ENCODE measurements around the gene S1PR5.
"Not testable (repeated sequence)": the region's sequence is repeated elsewhere in the genome, so short reads cannot be mapped to it uniquely, and the experiment has no call there.

Gene S1PR5

DNA sequence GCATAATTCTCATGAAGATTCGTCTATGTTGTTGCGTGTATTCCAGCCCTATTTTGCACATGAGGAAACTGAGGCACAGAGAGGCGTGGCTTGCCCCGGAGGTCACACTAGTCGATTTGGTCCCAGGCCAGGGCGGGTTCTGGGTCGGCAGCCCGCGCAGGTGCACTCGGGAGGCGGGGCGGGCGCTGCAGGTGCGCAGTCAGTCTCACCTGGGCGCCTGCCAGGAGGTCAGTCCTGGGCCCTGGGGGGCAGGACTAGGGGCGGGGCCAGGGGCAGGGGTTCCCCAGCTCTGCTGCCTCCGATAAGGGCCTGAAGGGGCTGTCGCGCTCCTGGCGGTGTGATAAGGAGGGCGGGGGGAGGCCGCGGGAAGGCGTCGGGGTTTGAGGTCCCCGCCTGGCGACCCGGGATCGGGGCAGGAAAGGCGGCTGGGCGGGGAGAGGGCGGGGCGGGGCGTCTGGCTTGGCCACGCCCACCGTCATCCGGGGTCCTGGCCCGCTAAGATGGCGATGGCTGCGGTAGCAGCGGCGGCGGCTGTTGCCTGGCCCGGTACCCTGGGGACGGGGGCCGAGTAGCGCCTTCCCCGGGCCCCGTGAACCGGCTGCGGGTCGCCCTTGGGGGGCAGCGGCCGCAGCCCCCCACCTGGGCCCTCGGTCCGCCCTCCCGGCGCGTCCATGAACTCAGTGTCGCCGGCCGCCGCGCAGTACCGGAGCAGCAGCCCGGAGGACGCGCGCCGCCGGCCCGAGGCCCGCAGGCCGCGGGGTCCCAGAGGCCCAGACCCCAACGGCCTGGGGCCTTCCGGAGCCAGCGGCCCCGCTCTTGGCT lies 26.4 kb upstream of the S1PR5 start, which contains the start of gene ATG4D:
TSS of gene ATG4D (plus strand) at position 485 of the 822 bp plus-strand sequence. CDS start at position 672, 187 bp downstream.
- no peak for DNase-seq

DNA sequence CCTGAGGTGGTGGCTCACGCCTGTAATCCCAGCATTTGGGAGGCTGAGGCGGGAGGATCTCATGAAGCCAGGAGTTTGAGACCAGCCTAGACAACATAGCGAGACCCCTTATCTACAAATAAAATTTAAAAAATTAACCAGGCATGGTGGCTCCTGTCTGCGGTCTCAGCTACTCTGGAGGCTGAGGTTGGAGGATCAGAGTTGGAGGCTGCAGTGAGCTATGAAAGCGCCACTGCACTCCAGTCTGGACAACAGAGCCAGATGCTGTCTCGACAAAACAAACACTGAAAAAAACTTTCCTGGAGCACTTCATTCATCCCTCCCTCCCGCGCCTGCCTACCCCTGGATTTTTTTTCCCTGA lies 25.8 kb upstream of the S1PR5 start:
- DNase-seq: no peak

DNA sequence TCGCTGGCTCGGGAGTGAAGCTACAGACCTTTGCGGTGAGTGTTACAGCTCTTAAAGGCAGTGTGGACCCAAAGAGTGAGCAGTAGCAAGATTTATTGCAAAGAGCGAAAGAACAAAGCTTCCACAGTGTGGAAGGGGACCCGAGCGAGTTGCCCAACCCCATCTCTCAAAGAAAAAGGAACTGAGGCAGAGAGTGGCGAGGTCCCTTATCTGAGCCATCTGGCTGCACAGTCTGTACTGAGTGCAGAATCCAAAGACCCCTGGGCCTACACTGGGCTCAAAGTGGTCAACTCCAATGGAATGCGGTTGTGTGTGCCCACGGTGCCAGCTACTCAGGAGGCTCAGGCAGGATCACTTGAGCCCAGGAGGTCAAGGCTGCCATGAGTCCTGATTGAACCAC lies 21.8 kb upstream of the S1PR5 start:
- not testable (repeated sequence) for DNase-seq

DNA sequence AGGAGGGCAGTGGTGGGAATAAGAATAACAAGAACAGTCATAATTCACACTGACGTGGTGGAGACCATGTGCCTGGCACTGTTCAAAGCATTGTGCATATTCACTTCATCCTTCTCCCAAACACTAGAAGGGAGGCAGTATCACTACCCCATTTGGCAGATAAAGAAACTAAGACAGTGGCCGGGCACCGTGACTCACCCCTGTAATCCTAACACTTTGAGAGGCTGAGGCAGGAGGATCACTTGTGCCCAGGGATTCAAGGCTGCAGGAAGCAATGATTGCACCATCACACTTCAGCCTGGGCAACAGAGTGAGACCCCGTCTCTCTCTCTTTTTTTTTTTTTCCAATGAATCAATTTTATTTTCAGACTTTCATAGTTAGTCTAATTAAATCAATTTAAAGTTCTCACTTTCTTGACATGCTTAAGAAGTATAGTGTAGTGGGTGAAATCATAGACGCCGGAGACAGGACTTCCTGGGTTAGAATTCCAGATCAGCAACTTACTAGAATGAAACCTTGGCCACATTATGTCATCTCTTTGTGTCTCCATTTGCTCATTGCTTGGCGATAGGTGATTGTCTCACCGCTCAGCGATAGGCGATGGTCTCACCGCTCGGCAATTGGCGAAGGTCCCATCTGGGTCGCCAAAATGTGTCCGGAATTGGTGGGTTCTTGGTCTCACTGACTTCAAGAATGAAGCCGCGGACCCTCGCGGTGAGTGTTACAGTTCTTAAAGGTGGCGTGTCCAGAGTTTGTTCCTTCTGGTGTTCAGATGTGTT lies 21.1 kb upstream of the S1PR5 start:
- DNase-seq: no peak

DNA sequence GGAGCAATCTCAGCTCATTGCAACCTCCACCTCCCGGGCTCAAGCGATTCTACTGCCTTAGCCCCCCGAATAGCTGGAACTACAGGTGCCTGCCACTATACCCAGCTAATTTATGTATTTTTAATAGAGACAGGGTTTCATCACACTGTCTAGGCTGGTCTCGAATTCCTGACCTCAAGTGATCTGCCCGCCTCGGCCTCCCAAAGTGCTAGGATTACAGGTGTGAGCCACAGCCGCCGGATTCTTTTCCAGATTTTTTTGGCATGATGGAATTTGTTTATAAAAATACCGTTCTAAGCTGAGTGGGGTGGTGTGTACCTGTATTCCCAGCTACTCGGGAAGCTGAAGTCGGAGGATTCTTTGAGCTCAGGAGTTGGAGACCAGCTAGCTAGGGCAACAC lies 20.4 kb upstream of the S1PR5 start:
- DNase-seq: no peak

DNA sequence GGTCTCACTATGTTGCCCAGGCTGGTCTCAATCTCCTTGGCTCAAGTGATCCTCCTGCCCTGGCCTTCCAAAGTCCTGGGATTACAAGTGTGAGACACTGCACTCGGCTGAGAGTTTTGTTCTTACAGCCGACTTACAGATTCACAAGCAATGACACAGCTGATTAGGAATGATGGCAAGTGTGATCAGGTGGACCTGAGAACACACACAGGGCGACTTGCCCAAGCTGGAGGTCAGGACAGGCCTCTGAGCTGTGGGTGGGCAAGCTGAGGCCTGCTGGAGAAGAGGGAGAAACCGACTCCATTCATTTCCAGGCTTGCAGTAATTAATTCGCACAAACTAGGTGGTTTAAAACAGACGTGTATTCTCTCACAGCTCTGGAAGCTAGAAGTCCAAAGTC lies 18.4 kb upstream of the S1PR5 start:
- no peak for DNase-seq

DNA sequence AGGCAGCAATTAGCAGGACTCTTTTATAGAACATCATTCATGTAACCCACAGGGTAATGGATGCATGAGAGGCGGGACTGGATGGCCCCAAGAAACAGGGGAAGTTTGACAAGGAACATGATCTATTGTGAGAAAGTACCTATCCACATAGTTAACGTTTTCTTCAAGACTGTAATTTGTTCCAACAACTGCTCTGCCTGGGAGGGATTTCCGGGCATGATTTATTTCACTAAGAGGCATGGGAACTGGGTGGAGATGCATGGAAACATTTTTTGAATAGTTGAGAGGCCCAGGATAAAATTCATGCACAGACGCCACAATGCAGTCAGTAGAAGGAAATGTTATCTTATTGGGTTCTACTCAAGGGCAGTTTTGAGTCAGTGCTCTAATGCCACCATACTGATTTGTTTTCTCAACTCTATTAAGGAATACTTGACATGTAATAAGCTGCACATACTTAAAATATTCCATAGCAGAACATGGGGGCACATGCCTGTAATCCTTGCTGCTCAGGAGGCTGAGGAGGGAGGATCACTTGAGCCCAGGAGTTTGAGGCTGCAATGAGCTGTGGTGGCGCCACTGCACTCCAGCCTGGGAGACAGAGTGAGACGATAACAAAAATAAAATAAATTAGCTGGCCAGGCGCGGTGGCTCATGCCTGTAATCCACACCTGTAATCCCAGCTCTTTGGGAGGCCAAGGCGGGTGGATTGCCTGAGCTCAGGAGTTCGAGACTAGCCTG lies 16.6 kb upstream of the S1PR5 start:
- no peak for DNase-seq

DNA sequence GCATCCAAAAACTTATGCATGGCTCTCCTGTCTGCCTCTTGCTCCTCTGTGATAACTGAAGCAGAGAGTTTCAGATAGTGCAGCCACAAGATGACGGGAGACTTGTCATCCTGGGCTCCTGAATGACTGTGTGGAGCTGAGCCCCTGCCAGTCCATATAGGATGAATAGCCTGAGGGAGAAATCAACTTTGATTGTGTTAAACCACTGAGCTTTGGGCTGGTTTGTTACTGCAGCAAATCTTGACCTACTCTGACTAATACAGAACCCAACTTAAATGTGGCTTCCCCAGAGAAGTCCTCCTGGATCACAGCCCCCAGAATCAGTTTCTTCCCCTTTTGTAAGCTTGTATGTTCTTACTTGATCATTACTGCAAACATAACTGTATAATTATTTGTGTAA lies 15.2 kb upstream of the S1PR5 start:
- no peak for DNase-seq

DNA sequence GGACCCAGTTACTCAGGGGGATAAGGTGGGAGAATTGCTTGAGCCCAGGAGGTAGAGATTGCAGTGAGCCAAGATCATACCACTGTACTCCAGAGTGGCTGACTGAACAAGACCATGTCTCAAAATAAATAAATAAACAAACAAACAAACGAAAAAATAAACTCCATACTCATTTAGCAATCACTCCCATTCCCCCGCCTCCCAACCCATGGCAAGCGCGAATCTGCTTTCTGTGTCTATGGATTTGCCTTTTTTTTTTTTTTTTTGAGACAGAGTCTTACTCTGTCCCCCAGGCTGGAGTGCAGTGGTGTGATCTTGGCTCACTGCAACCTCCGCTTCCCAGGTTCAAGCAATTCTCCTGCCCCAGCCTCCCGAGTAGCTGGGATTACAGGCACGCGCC lies 9.6 kb upstream of the S1PR5 start:
- DNase-seq: not testable (repeated sequence)

DNA sequence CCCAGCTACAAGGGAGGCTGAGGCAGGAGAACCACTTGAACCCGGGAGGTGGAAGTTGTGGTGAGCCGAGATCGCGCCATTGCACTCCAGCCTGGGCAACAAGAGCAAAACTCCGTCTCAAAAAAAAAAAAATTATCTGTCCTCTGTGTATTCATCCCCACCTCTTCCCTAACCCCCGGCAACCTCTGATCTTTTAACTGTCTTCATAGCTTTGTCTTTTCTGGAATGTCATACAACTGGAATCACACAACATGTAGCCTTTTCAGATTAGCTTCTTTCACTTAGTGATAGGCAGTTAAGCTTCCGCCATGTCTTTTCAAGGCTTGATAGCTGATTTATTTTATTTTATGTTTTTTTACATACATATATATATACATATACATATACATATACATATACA lies 8.4 kb upstream of the S1PR5 start:
- no peak for DNase-seq

DNA sequence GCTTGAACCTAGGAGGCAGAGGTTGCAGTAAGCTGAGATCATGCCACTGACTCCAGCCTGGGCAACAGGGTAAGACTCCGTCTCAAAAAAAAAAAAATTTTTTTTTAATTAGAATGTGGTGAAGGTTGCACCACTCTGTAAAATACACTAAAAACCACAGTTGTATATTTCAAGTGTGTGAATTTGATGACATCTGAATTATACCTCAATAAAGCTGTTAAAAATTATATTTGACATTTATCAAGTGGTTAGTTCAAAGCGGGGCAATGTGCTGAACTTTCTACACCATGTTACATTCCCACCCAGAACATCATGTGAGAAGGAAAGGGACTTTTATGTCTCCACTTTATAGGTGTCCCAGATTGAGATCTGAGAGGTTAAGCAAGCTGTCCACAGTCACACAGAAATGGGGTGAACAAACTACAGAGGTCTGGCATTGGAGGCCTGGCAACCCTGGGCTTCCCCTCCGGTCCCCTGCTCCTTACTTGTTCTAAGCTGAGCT lies 5.9 kb upstream of the S1PR5 start:
- DNase-seq: no peak

DNA sequence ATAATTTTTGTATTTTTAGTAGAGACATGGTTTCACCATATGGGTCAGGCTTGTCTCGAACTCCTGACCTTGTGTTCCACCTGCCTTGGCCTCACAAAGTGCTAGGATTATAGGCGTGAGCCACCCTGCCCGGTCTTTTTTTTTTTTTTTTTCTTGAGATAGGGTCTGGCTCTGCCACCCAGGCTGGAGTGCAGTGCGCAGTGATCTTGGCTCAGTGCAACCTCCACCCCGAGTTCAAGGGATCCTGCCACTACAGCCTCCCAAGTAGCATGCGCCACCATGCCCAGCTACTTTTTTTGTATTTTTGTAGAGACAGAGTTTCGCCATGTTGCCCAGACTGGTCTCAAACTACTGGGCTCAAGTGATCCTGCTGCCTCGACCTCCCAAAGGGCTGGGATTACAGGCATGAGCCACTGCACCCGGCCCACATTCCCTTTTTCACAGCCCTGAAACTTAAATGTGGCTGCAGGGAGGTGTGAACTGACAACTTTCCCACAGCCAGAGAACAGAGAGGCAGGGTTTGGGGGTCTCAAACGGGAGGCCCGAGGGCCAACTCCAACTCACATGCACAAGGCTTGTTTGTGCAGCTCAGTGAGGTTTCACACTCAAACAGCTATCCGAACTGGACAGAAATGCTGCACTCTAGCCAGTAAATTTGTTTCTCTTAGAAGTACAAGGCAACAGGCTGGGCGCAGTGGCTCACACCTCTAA lies 4.4 kb upstream of the S1PR5 start:
- no peak for DNase-seq

DNA sequence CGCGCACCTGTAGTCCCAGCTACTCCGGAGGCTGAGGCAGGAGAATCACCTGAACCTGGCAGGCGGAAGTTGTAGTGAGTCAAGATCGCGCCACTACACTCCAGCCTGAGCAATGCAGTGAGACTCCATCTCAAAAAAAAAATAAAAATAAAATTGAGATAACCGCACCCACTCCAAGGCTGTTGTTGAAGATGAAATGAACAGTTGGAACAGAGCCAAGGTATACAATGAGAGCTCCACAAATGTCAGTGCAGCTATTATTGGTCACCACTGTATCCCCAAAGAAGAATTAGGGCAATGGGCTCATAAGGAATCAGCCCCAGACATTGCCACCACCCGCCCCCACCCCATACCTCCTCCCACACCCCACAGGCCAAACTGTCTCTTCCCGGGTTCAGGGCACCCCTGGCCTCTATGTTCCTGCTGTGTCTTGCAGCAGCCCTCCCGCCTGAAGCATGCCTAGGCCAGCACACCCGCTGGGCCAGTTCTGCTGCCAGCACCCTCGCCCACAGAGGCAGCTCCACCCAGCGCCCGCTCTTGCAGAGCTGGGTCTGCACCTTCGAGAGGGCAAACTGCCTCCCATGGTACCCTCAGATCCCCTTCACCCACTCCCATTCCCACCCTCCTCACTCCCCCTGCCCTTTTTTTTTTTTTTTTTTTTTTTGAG lies 3.5 kb upstream of the S1PR5 start:
- no peak for DNase-seq

DNA sequence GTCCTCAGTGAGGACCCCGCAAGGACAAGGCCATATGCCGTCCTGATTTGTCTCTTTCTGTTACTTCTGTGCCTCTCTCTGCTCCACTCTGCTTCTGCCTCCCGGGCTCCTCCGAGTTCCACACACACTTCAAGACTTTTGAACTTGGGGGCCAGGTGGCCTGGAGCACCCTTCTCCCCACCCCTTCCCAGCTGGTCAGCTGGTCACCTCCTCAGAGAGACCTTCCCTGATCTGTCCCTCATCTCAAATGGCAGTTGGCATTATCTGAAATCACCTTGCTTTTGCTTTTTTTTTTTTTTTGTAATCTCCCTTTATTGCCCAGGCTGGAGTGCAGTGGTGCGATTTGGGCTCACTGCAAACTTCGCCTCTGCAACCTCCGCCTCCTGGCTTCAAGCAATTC lies 2.2 kb upstream of the S1PR5 start:
- no peak for DNase-seq

DNA sequence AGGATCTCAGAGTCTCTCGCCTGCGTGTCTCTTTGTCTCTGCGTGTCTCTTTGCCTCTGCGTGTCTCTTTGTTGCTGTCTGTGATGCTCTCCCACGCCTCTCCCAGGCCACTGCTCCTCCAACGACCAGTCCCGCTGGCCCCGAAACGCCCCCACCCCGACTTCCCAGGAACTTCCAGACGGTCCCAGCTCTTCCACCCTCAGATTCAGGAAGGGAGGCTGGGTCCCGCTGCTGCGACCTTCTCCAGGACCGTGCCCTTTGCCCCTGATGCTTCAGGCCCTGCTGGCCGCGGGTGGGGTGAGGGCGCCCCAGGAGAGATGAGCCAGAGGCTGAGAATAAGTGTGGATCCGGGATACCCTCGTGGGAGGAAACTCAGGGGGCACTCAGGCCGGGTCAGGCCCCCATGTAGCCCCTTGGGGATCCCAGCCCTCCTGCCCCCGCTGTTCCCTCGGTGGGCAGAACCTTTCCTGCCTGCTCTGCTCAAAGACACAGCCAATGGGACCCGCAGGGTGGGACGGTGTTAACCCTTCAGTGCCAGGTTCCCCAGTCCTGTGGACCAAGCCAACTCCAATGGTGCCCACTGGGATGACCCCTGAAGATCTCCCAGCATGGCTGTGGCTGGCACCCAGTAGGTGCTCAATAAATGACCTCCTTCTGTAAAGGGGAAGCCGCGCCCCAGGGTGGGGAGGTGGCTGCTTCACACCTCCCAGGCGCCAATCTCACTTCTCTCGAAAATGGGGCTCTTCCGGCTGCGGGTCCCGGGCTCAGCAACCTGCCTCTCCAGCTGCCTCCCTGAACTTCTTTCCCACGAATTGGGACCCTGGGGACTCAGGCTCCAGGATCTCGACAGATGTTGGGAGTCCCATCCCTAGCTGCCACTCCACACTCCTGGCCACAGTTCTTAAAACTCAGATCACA lies 1.5 kb upstream of the S1PR5 start:
- no peak for DNase-seq

DNA sequence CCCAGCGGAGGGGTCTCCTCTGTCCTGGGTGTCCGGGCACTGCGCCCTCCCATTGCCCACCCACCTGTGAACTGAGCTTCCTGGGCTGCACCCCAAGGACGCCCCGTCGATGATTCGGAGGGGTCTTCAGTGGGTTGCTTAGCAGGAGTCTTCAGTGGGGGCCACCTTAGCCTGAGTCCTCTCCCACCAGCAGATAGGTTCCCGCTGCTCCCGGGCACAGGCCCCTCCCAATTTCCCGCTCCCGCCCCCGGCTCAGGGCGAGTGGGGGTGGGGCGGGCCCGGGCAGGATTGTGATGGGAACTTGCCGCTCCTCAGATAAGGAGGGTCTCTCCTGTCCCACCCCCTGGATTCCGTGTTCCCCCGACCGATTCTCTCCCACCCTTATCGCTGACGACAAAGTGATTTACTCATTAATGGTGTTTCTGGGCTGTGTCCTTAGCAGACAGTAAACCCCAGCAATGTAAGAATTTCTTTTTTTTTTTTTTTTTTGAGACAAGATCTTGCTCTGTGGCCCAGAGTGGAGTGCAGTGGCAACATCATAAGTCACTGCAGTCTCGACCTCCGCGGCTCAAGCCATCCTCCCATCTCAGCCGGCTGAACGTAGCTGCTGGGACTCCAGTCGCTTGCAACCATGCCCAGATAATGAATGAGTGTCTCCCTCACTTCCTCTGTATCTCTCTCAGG lies 655 bp upstream of the S1PR5 start:
- no peak for DNase-seq

DNA sequence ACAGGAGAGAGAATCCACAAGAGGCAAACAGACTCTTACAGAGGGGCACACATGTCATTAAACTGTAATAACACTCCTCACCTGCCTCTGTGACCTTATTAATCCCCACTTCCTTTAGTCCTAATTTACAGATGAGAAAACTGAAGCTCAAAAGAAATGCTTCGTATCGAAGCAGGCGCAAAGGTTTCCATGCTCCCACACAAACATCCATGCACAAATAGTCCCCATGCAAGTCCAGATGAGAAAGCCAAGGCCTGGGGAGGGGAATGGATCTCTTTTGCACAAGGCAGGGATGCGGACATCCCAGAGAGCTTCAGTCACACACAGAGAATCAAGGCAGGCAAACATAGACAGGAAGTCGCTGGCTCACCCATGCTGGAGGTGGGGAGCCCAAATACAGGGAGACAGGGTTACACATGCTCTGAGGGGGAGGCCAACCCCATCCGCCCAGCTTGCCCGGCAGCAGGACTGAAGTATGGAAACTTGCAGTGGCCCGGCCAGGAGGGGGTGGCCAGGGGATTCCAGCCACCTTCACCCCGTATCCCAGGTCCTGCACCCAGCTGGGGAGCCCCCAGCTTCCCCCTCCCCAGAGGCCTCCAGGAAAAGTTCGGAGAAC lies 468 bp downstream of the S1PR5 start:
- no peak for DNase-seq

DNA sequence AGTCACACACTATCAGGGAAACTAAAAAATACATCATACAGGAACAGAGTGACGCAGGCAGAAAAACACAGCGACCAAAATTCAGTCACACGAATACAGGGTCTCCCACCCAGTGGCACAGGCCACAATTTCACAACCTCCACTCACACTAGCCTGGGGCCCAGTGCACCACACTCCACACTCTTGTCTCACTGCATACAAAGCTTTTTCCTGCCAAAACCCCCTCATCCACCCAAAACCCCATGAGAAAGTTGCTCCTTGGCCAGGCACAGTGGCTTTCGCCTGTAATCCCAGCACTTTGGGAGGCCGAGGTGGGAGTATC lies 1.2 kb downstream of the S1PR5 start:
- no peak for DNase-seq

DNA sequence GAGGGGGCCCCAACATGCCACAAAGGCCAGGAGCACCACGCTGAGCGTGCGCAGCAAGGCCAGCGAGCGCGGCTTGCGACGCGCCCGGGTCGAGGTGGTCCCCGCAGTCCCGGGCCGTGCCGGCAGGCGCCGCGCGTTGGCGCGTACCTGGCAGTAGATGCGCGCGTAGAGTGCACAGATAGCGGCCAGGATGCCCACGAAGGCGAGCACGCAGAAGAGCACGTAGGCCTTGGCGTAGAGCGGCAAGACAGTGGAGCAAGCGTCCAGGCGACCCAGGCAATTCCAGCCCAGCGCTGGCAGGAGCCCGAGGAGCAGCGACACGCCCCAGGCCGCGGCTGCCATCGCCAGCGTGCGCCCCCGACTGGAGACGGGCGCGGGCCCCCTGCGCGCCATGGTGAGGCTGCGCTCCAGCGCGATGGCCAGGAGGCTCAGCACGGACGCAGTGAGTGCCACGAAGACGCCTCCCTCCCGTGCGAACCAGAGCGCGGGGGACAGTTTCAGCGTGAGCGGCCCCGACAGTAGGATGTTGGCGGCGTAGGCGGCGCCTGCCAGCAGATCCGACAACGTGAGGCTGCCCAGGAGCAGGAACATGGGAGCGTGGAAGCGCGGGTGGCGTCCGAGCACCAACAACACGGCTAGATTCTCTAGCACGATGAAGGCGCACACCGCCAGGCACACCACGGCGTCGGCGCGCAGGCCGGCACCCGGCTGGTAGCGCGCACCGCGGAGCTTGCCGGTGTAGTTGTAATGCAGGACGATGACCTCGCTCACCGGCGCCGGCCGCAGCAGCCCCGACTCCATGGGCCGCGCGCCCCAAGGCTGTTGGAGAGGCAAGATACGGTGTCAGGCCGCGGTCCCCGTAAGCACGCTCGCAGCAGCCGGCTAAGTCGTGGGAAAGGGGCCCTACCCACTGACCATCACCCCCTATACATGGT lies 2.8 kb downstream of the S1PR5 start:
- no peak for DNase-seq

Measured in cortex of kidney (tissue), 1 donor.